Inflammatory macrophage treated with lipopolysaccharide for 1 hour (primary cell): Measurements from ENCODE around the gene EFCAB8.

Experiments used
- DNase-seq, 2 donors: peaks; one replicate each; pipeline ENCODE4 v3.0.0-alpha.2; 2020 to 2022

EFCAB8 gene

GRCh38 chr20:33009214-33010132, 150.8 kb downstream of the EFCAB8 start:
- DNase-seq: no peak

- DNase-seq: no peak
Observed at GRCh38 chr20:33010133-33010504, 151.4 kb downstream of the EFCAB8 start.

GRCh38 chr20:33010674-33011449, 152.1 kb downstream of the EFCAB8 start:
- DNase-seq: no peak
